DND-41 (cell line): ENCODE results near the gene DPM3.

Source experiments
- ATAC-seq: fragments of 200-7000 bp; cut with Tn5 transposase; 3 replicates; pipeline ENCODE4 v1.9.1; 2021; ENCODE audit warnings: low read depth; ENCODE audit not compliant: insufficient read depth
- DNase-seq: peaks from one replicate; pipeline ENCODE4 v3.0.0-alpha.2; 2020
- H2AFZ ChIP-seq: 2 replicates; pipeline ENCODE4 v1.6.0; 2012; ENCODE audit warnings: low read depth, low read length
- H3K27ac ChIP-seq: 2 replicates; pipeline ENCODE4 v1.5.1; 2012; ENCODE audit warnings: low read length, inconsistent platforms
- H3K27me3 ChIP-seq: fragments of 200-600 bp; sonication (generic); 2 replicates; pipeline ENCODE4 v1.6.0; 2012; ENCODE audit warnings: low read length, mild to moderate bottlenecking, inconsistent platforms; ENCODE audit not compliant: insufficient read depth, poor library complexity
- H3K36me3 ChIP-seq: 2 replicates; pipeline ENCODE4 v1.5.1; 2012; ENCODE audit warnings: low read length, inconsistent platforms; ENCODE audit not compliant: insufficient read depth
- H3K4me1 ChIP-seq: 2 replicates; pipeline ENCODE4 v1.5.1; 2012; ENCODE audit warnings: mild to moderate bottlenecking, low read length; ENCODE audit not compliant: insufficient read depth
- H3K4me2 ChIP-seq: 2 replicates; pipeline ENCODE4 v1.6.0; 2012; ENCODE audit warnings: mild to moderate bottlenecking, moderate library complexity, low read length, inconsistent platforms; ENCODE audit not compliant: insufficient read depth
- H3K4me3 ChIP-seq, 2 experiments: fragments of 200-600 bp in 1 of 2; shearing (Covaris generic) in 1 of 2; 2 replicates each; pipeline ENCODE4 v1.5.1; 2012 to 2016; ENCODE audit warnings: inconsistent platforms in 2 of 2, low read length in 2 of 2, mild to moderate bottlenecking in 2 of 2, low read depth in 1 of 2, moderate library complexity in 1 of 2
- H3K79me2 ChIP-seq: 2 replicates; pipeline ENCODE4 v1.6.0; 2012; ENCODE audit warnings: low read length, inconsistent platforms; ENCODE audit not compliant: insufficient read depth
- H3K9ac ChIP-seq: 2 replicates; pipeline ENCODE4 v1.6.0; 2012; ENCODE audit warnings: low read depth, mild to moderate bottlenecking, inconsistent platforms, low read length, moderate library complexity
- H3K9me3 ChIP-seq: 2 replicates; pipeline ENCODE4 v1.5.1; 2012; ENCODE audit warnings: low read length, moderate library complexity, mild to moderate bottlenecking, inconsistent platforms; ENCODE audit not compliant: insufficient read depth, severe bottlenecking
- H4K20me1 ChIP-seq: 2 replicates; pipeline ENCODE4 v1.6.0; 2012; ENCODE audit warnings: low read length; ENCODE audit not compliant: insufficient read depth
- EZH2 ChIP-seq: IDR thresholded peaks from 3 replicates; pipeline ENCODE4 v1.6.1; 2012; ENCODE audit warnings: borderline replicate concordance, low read depth, mild to moderate bottlenecking, moderate library complexity, low read length, inconsistent platforms; ENCODE audit not compliant: severe bottlenecking
- TF ChIP-seq, protein P1 (sequence below): IDR thresholded peaks from 2 replicates; pipeline ENCODE4 v1.5.1; 2012; ENCODE audit warnings: borderline replicate concordance, low read length, moderate library complexity, mild to moderate bottlenecking; ENCODE audit not compliant: poor library complexity, severe bottlenecking; ENCODE audit errors: extremely low read depth

The DPM3 gene

DNA sequence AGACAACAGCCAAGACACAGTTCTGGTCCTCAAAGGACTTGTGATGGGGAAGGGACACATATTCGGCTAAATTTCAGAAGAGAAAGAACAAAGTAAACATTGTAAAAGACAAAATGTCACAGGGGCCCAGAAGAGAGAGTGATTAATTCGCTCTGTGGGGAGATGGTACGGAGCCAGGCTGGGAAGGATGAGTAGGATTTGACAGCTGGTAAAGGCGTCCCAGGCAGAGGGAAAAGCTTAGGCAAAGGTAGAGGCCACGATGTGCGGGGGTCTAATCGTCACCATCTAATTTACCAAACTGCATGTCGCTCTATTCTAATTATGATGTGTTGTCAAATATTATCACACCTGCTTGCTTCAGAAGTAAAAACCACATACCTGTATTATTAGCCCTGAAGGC lies 29.9 kb downstream of the DPM3 start:
- H3K9me3 ChIP-seq, result no peaks in the 10 kb centered on the region
- H3K4me2 ChIP-seq, result no peak overlapping the region
- ATAC-seq (no peak), DNase-seq (no peak)
- H3K79me2 ChIP-seq, result no peaks in the 10 kb centered on the region
- H3K27me3 ChIP-seq, result peaks cover 6% of the 10 kb centered on the region
- H2AFZ ChIP-seq, result no peak overlapping the region
- H3K27ac ChIP-seq, result no peak overlapping the region
- H3K36me3 ChIP-seq, result no peaks in the 10 kb centered on the region
- H3K4me3 ChIP-seq, result no peak overlapping the region
- no peak overlapping the region for H3K9ac ChIP-seq
- no peaks in the 10 kb centered on the region for H3K4me1 ChIP-seq
- no peaks in the 10 kb centered on the region for H4K20me1 ChIP-seq
- TF ChIP-seq EZH2, result no peak
- TF ChIP-seq, protein P1, sequence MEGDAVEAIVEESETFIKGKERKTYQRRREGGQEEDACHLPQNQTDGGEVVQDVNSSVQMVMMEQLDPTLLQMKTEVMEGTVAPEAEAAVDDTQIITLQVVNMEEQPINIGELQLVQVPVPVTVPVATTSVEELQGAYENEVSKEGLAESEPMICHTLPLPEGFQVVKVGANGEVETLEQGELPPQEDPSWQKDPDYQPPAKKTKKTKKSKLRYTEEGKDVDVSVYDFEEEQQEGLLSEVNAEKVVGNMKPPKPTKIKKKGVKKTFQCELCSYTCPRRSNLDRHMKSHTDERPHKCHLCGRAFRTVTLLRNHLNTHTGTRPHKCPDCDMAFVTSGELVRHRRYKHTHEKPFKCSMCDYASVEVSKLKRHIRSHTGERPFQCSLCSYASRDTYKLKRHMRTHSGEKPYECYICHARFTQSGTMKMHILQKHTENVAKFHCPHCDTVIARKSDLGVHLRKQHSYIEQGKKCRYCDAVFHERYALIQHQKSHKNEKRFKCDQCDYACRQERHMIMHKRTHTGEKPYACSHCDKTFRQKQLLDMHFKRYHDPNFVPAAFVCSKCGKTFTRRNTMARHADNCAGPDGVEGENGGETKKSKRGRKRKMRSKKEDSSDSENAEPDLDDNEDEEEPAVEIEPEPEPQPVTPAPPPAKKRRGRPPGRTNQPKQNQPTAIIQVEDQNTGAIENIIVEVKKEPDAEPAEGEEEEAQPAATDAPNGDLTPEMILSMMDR, result no peak

DNA sequence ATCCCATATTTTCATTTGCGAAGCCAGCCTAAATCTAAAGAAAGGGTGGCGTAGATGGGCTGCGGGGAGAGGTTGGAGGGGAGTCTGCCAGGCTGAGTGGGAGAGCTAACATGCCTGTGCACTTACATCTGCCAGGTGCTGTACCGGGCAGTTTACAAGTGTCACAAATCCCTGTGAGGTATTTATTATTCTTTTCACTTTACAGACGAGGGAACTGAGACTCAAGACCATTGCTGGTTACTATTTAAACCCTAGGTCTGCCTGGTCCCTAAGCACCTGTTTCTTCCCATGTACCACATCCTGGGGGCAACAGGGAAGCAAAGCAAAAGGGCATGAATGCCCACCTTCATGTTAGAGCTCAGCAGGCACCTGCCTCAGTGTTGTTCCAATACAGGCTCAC lies 32.0 kb downstream of the DPM3 start:
- Histone ChIP-seq H3K27me3 (peaks cover 6% of the 10 kb centered on the region), H3K4me1 (no peaks in the 10 kb centered on the region), H2AFZ (no peak overlapping the region), H3K9ac (no peak overlapping the region), H3K9me3 (no peaks in the 10 kb centered on the region), H3K4me2 (no peak overlapping the region), H3K79me2 (no peaks in the 10 kb centered on the region), H4K20me1 (no peaks in the 10 kb centered on the region), H3K4me3 (no peak overlapping the region), H3K27ac (no peak overlapping the region), H3K36me3 (no peaks in the 10 kb centered on the region)
- TF ChIP-seq EZH2, result no peak
- TF ChIP-seq, protein P1, result no peak
- ATAC-seq (no peak), DNase-seq (no peak)

DNA sequence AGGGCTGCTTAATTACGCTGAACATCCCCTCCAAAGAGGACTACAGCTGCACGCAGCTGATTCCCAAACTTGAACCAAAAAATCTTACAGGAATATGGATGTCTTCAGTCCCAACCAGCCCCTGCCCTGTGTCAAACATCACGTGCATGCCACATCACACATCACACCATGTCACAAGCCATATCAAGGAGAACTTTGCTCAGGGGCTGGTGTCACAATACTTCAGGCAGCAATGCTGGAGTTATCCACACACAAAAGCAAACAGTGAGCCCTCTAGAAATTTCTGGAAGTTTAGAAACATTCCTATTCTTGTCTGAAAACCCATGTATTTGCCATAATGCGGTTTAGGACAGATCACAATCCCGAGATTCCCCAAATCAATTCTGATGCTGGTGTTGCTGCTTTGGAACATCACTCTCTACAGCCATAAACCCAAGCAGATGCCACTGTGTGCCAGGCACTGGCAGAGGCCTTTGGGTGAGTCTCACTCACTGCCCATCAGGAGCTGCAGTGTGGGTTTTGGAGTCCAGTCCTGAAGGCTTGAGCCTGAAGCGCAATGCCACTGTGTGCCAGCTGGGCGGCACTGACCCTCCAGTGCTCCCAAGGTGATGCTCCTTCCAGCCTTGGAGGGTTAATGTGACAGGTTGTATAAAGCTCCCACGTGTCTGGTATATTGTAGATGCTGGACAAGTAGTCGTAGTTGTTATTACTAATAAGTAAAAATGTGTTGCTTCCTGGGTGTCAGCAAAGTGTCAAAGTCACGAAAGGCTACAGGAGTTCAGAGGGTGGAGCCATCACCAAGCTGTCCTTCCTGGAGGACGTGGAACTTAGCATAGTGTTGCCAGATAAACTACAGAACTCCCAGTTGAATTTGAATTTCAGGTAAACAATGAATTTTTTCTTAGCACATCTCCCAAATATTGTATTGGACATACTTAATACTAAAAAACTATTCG lies 32.7 kb downstream of the DPM3 start:
- no peaks in the 10 kb centered on the region for H3K36me3 ChIP-seq
- no peak overlapping the region for H3K9ac ChIP-seq
- DNase-seq, result no peak
- ATAC-seq, result no peak
- no peak overlapping the region for H3K4me2 ChIP-seq
- no peak overlapping the region for H3K27ac ChIP-seq
- TF ChIP-seq, protein P1, result no peak
- no peak for TF ChIP-seq EZH2
- no peaks in the 10 kb centered on the region for H3K4me1 ChIP-seq
- no peak overlapping the region for H2AFZ ChIP-seq
- H3K9me3 ChIP-seq, result no peaks in the 10 kb centered on the region
- peaks cover 7% of the 10 kb centered on the region for H3K27me3 ChIP-seq
- no peak overlapping the region for H3K4me3 ChIP-seq
- H3K79me2 ChIP-seq, result no peaks in the 10 kb centered on the region
- no peaks in the 10 kb centered on the region for H4K20me1 ChIP-seq
